HCT116 (cell line): ENCODE data around the gene TNKS1BP1.

Experiments used
- EZH2phosphoT487 ChIP-seq: fragments of 200-600 bp; IDR thresholded peaks from 2 replicates; pipeline ENCODE4 v1.6.1; 2018; ENCODE audit warnings: antibody characterized with exemption, borderline replicate concordance
- JUND ChIP-seq: IDR thresholded peaks from 2 replicates; pipeline ENCODE4 v1.6.1; 2012
- POLR2A ChIP-seq: IDR thresholded peaks from 2 replicates; pipeline ENCODE4 v1.7.0; 2011; ENCODE audit warnings: borderline replicate concordance; ENCODE audit not compliant: insufficient read depth, insufficient read length; ENCODE audit errors: extremely low read depth
- TF ChIP-seq, protein P1 (sequence below): IDR thresholded peaks from 2 replicates; pipeline ENCODE4 v1.6.1; 2012
- TF ChIP-seq, protein P2 (sequence below): IDR thresholded peaks from 2 replicates; pipeline ENCODE4 v1.6.1; 2011; ENCODE audit warnings: mild to moderate bottlenecking, low read length, moderate library complexity; ENCODE audit not compliant: insufficient replicate concordance; ENCODE audit errors: extremely low read depth
- TF ChIP-seq, protein P3 (sequence below), 3 experiments: fragments of 200-600 bp in 1 of 3; sonication (generic) in 1 of 3; IDR thresholded peaks in 2 of 3; conservative IDR thresholded peaks in 1 of 3; 2 replicates each; pipeline ENCODE4 v1.5.1; 2012 to 2017; ENCODE audit warnings: low read depth in 2 of 3, low read length in 2 of 3, antibody characterized with exemption in 1 of 3, borderline replicate concordance in 1 of 3, control low read depth in 1 of 3, mild to moderate bottlenecking in 1 of 3, mixed read lengths in 1 of 3, mixed run types in 1 of 3, moderate library complexity in 1 of 3; ENCODE audit not compliant: insufficient read depth in 1 of 3

DNA sequence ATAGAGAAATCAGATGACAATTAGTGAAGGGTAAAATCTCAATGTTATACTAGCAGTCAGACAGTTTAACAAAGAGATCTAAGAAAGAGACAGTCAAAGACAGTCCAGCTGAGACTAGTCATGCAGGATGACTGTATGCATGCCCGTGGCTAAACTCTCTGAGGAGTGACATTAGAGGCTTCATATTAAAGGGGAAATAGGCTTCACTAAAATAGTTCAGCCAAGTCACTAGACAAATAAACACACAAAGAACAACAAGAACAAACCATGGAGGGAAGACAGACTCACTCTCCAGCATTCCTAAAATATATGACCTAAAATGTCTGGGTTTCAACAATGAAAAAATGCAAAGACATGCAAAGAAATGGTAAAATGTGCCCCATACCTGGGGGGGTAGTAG, 69.1 kb downstream of the TNKS1BP1 start:
- TF ChIP-seq POLR2A (no peak), JUND (no peak), EZH2phosphoT487 (no peak)
- TF ChIP-seq, protein P1, sequence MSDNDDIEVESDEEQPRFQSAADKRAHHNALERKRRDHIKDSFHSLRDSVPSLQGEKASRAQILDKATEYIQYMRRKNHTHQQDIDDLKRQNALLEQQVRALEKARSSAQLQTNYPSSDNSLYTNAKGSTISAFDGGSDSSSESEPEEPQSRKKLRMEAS = no peak
- TF ChIP-seq, protein P2, sequence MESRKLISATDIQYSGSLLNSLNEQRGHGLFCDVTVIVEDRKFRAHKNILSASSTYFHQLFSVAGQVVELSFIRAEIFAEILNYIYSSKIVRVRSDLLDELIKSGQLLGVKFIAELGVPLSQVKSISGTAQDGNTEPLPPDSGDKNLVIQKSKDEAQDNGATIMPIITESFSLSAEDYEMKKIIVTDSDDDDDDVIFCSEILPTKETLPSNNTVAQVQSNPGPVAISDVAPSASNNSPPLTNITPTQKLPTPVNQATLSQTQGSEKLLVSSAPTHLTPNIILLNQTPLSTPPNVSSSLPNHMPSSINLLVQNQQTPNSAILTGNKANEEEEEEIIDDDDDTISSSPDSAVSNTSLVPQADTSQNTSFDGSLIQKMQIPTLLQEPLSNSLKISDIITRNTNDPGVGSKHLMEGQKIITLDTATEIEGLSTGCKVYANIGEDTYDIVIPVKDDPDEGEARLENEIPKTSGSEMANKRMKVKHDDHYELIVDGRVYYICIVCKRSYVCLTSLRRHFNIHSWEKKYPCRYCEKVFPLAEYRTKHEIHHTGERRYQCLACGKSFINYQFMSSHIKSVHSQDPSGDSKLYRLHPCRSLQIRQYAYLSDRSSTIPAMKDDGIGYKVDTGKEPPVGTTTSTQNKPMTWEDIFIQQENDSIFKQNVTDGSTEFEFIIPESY = no peak
- TF ChIP-seq, protein P3, sequence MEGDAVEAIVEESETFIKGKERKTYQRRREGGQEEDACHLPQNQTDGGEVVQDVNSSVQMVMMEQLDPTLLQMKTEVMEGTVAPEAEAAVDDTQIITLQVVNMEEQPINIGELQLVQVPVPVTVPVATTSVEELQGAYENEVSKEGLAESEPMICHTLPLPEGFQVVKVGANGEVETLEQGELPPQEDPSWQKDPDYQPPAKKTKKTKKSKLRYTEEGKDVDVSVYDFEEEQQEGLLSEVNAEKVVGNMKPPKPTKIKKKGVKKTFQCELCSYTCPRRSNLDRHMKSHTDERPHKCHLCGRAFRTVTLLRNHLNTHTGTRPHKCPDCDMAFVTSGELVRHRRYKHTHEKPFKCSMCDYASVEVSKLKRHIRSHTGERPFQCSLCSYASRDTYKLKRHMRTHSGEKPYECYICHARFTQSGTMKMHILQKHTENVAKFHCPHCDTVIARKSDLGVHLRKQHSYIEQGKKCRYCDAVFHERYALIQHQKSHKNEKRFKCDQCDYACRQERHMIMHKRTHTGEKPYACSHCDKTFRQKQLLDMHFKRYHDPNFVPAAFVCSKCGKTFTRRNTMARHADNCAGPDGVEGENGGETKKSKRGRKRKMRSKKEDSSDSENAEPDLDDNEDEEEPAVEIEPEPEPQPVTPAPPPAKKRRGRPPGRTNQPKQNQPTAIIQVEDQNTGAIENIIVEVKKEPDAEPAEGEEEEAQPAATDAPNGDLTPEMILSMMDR (IDR thresholded peaks at IDR 0.05 in 2 of 3, conservative IDR thresholded peaks at IDR 0.05 in 1 of 3; ENCODE audit: borderline replicate concordance in 1 of 3, insufficient read depth in 1 of 3, low read depth in 2 of 3, low read length in 2 of 3) = no peak
